PC-9 (cell line): ENCODE data around the gene GATB.
A peak's percentile ranks its signal among the peaks of the same experiment; 100 is the strongest.

Experiments used
- CTCF ChIP-seq: fragments of 200-600 bp; sonication (generic); conservative IDR thresholded peaks from 2 replicates; pipeline ENCODE4 v1.6.1; 2017; ENCODE audit warnings: mixed run types, antibody characterized with exemption, mild to moderate bottlenecking, moderate library complexity
- EZH2 ChIP-seq: fragments of 200-600 bp; sonication (generic); IDR thresholded peaks from 2 replicates; pipeline ENCODE4 v1.8.0; 2017; ENCODE audit warnings: antibody characterized with exemption, low read depth

- TF ChIP-seq CTCF, result peak; percentile 79
- TF ChIP-seq EZH2, result no peak
Measured at GRCh38 chr4:151801547-151802516, 41.0 kb upstream of the GATB start.
